ENCODE results near the gene FEZF2. TPM values are rescaled to one million over a fixed set of nuclear protein-coding genes. Genes with fewer than 3 reads are reported as not detected.

Gene FEZF2
- total RNA-seq, 1 donor from 2014 or later: not detected

DNA sequence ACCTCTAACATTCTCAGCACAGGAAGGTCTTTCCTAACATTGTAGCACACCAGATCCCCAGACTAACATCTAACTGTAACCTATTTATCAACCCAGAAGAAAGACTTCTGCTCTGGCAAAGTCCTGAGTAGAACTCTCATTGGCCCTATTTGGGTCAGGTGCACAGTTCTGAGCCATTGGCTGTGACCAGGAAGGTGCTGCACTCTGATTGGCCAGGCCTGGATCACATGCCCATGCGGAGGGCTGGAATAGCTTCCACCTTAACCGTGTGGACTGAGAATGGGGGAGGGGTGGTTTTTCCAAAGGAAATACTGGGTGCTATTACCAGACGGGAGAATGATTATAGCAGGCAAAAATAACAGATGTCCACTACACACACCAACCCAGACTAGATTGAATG is 11.5 kb downstream of the FEZF2 start:
- H3K4me3 Mint-ChIP-seq (ENCODE audit: low read depth): no peak overlapping the region
- TF ChIP-seq, protein P1, sequence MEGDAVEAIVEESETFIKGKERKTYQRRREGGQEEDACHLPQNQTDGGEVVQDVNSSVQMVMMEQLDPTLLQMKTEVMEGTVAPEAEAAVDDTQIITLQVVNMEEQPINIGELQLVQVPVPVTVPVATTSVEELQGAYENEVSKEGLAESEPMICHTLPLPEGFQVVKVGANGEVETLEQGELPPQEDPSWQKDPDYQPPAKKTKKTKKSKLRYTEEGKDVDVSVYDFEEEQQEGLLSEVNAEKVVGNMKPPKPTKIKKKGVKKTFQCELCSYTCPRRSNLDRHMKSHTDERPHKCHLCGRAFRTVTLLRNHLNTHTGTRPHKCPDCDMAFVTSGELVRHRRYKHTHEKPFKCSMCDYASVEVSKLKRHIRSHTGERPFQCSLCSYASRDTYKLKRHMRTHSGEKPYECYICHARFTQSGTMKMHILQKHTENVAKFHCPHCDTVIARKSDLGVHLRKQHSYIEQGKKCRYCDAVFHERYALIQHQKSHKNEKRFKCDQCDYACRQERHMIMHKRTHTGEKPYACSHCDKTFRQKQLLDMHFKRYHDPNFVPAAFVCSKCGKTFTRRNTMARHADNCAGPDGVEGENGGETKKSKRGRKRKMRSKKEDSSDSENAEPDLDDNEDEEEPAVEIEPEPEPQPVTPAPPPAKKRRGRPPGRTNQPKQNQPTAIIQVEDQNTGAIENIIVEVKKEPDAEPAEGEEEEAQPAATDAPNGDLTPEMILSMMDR (IDR thresholded peaks at IDR 0.05; ENCODE audit: unreplicated experiment): no peak
- H3K36me3 Mint-ChIP-seq (ENCODE audit: insufficient read depth): no peaks in the 10 kb centered on the region
- H3K9me3 Mint-ChIP-seq (ENCODE audit: low read depth): no peaks in the 10 kb centered on the region
- DNase-seq (ENCODE audit: low spot score, unreplicated experiment): no peak
- no peaks in the 10 kb centered on the region for H3K4me1 Mint-ChIP-seq (ENCODE audit: low read depth)
- H3K27me3 Mint-ChIP-seq: peaks cover 71% of the 10 kb centered on the region
- H3K27ac Mint-ChIP-seq: no peak overlapping the region

DNA sequence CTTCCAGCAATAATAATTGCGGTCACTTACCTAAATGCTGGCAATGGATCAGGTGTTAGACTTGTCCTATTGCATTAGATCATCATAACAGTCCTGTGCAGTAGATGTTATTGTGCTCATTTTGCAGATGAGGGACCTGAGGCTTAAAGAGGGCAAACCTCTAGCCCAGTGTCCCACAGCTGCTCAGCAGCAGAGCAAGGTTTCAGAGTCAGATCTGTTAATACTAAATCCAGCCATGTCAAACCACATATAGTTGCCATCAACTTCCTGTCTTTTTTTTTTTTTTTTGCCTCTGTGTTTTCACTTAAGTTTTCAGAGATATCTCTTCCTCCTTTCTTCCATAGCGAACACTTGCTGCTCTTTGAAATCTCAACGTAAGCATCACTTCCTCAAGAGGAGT is 12.1 kb downstream of the FEZF2 start:
- Mint-ChIP-seq H3K27ac (no peak overlapping the region), H3K9me3 (ENCODE audit: low read depth) (no peaks in the 10 kb centered on the region), H3K4me3 (ENCODE audit: low read depth) (no peak overlapping the region), H3K27me3 (peaks cover 65% of the 10 kb centered on the region), H3K4me1 (ENCODE audit: low read depth) (no peaks in the 10 kb centered on the region), H3K36me3 (ENCODE audit: insufficient read depth) (no peaks in the 10 kb centered on the region)
- TF ChIP-seq, protein P1 (IDR thresholded peaks at IDR 0.05; ENCODE audit: unreplicated experiment): no peak
- DNase-seq (ENCODE audit: low spot score, unreplicated experiment): no peak

DNA sequence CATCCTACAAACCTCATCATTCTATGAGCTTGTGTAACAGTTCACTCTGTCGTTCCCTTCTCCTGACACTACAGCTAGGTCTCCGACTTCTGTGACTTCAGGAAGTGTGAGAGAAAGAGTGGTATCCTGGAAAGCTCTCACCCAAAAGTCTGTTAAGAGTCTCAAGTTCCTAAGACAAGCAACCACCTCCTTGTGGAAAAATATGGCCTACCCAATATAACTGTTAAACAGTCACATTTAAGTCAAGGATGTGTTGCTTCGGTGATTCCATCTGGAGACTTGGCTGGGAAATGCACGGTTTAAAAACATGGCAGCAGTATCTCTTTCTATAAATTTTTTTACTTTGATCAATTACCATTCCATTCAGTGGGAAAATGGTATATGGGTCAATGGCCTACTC is 13.8 kb downstream of the FEZF2 start:
- no peaks in the 10 kb centered on the region for H3K9me3 Mint-ChIP-seq (ENCODE audit: low read depth)
- TF ChIP-seq, protein P1 (IDR thresholded peaks at IDR 0.05; ENCODE audit: unreplicated experiment): no peak
- peaks cover 48% of the 10 kb centered on the region for H3K27me3 Mint-ChIP-seq
- H3K4me3 Mint-ChIP-seq (ENCODE audit: low read depth): no peak overlapping the region
- no peaks in the 10 kb centered on the region for H3K36me3 Mint-ChIP-seq (ENCODE audit: insufficient read depth)
- no peaks in the 10 kb centered on the region for H3K4me1 Mint-ChIP-seq (ENCODE audit: low read depth)
- no peak for DNase-seq (ENCODE audit: low spot score, unreplicated experiment)
- H3K27ac Mint-ChIP-seq: no peak overlapping the region

DNA sequence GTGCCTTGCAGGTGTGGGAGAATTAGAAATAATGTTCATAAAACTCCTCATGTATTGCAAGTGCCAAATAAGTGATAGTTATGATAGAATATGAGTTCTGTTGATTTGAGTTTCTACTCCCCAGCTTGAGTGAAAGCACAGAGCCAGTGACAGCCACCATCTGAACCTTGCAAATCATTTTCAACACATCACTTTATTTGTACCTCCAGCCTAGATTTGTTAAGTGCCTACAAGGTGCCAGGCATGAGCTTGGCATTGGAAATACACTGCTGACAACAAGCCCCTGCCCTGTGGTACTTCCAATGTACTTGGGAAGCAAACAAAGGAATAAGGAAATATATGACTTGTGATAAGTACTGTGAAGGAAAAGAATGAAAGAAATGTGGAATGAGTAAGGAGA is 17.0 kb downstream of the FEZF2 start:
- peaks cover 33% of the 10 kb centered on the region for H3K27me3 Mint-ChIP-seq
- no peak overlapping the region for H3K27ac Mint-ChIP-seq
- H3K9me3 Mint-ChIP-seq (ENCODE audit: low read depth): no peaks in the 10 kb centered on the region
- no peaks in the 10 kb centered on the region for H3K36me3 Mint-ChIP-seq (ENCODE audit: insufficient read depth)
- DNase-seq (ENCODE audit: low spot score, unreplicated experiment): no peak
- H3K4me1 Mint-ChIP-seq (ENCODE audit: low read depth): no peaks in the 10 kb centered on the region
- no peak overlapping the region for H3K4me3 Mint-ChIP-seq (ENCODE audit: low read depth)
- TF ChIP-seq, protein P1 (IDR thresholded peaks at IDR 0.05; ENCODE audit: unreplicated experiment): no peak

DNA sequence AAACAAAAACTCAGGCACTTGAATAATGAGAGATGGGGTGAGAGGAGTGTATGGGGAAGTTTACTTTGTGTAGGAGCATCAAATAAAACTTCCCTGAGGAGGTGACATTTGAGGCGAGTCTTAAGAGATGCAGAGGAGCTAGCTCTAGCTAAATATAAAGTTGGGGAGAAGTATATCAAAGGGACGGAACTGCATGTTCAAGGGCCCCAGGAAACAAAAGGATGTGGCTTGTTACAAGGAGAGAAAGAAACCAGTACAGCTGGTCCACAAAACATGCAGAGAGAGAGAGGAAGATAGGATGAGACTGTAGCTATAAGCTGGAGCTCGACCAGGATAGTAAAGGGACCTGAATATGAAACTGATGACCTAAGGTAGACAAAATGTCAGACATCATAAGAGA is 17.6 kb downstream of the FEZF2 start:
- H3K36me3 Mint-ChIP-seq (ENCODE audit: insufficient read depth): no peaks in the 10 kb centered on the region
- H3K9me3 Mint-ChIP-seq (ENCODE audit: low read depth): no peaks in the 10 kb centered on the region
- H3K27ac Mint-ChIP-seq: no peak overlapping the region
- TF ChIP-seq, protein P1 (IDR thresholded peaks at IDR 0.05; ENCODE audit: unreplicated experiment): no peak
- DNase-seq (ENCODE audit: low spot score, unreplicated experiment): no peak
- H3K4me3 Mint-ChIP-seq (ENCODE audit: low read depth): no peak overlapping the region
- no peaks in the 10 kb centered on the region for H3K4me1 Mint-ChIP-seq (ENCODE audit: low read depth)
- peaks cover 29% of the 10 kb centered on the region for H3K27me3 Mint-ChIP-seq
